ENCODE measurements around the gene INF2.

Gene INF2

DNA sequence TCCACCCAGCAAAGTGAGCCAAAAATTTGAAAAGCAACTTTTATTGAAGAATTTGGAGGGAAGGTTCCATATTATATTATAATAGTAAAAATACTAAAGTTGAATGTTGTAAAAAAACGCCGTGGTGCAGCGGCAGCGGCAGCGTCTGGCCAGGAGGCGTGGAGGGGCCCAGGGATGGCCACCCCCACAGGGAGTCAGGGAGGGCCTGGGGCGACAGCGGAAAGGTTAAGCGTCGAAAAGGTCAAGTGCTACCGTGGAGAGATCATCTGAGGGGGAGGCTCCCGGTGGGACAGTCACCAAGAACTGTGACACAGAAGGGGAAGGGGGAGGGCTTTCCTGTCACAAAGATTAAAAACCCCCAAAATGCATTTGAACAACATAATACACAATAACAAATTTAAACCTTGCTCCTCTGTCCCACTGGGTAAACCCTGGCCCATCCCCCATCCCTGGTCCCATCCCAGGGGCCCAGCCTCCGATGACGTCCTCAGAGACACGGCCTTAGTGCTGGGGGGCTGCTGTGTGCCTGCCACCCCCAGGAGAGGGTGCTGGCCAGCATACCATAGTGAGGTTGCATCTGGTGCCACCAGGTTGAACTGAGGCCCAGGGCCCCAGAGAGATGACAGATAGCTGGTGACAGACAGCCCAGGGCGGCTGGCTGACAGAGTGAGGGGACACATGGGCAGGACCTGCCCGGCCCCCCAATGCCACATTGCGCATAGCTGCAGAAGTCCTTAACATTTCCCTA, 80.1 kb downstream of the INF2 start:
- TF ChIP-seq, protein P1, sequence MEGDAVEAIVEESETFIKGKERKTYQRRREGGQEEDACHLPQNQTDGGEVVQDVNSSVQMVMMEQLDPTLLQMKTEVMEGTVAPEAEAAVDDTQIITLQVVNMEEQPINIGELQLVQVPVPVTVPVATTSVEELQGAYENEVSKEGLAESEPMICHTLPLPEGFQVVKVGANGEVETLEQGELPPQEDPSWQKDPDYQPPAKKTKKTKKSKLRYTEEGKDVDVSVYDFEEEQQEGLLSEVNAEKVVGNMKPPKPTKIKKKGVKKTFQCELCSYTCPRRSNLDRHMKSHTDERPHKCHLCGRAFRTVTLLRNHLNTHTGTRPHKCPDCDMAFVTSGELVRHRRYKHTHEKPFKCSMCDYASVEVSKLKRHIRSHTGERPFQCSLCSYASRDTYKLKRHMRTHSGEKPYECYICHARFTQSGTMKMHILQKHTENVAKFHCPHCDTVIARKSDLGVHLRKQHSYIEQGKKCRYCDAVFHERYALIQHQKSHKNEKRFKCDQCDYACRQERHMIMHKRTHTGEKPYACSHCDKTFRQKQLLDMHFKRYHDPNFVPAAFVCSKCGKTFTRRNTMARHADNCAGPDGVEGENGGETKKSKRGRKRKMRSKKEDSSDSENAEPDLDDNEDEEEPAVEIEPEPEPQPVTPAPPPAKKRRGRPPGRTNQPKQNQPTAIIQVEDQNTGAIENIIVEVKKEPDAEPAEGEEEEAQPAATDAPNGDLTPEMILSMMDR (conservative IDR thresholded peaks at IDR 0.05; ENCODE audit: low read depth, low read length) = no peak
- DNase-seq (ENCODE audit: low read depth) = no peak
- no peak overlapping the region for H3K4me3 ChIP-seq (ENCODE audit: low read length)

DNA sequence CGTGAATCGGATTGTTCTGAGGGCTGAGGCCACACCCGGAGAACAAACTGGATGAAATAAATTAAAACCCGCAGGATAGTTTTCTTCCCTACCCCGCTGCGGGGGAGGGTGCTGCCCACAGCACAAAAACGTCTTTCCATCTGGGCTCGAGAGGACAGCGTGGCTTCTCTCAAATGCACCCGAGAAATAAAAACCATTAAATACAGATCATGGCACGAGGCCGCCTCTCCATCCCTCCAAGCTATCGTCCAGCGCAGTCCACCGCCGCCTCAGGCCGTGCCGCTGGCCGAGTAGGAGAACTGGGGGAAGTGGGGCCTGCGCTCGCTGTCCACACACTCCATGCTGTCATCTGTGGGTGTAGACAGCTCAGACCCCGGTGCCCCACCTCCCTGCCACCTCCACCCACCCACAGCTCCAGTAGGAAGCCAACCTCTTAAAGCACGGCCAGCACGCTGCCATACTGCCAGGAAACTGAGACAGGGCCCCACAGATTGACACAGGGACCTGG, 80.7 kb downstream of the INF2 start:
- DNase-seq (ENCODE audit: low read depth) = no peak
- no peak overlapping the region for H3K4me3 ChIP-seq (ENCODE audit: low read length)
- TF ChIP-seq, protein P1 (conservative IDR thresholded peaks at IDR 0.05; ENCODE audit: low read depth, low read length) = no peak

DNA sequence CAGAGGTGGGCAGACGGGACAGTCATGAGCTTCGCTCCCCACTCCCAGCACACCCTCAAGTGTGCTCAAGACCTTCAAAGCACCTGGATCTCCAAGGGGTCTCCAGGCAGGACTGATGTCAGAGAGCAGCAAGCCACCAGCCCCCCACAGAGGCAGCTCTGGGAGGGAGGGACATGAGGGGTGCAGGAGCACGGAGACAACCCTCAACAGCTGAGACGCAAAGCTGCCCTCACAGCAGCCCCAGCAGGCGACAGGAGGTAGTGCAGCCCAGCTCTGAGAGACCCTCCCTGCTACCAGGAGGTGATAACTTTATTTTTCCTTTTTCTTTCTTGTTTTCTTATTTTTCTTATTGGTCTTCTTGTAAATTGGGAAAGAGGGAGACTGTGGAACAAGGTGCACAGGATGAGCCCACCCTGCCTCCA, 81.4 kb downstream of the INF2 start:
- H3K4me3 ChIP-seq (ENCODE audit: low read length) = no peak overlapping the region
- DNase-seq (ENCODE audit: low read depth) = no peak
- TF ChIP-seq, protein P1 (conservative IDR thresholded peaks at IDR 0.05; ENCODE audit: low read depth, low read length) = peak; percentile 59

DNA sequence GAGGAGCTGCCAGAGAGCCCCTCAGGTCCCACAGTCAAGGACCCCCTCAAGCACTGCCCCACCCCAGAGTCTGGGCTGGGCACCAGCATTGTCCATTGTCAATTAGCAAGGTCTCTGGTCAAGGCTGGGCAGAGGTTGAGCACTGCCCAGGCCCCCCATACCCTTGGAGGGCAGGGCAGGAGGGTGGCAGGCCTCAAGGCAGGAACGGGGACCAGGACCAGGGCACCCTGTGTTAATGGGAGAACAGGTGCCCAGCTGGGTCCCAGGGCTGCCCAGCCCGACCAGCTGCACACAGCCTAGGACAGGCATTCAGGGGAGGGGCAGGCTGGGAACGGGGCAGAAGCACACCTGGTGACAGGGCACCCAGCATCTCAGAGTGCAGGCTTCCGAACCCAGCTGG, 82.0 kb downstream of the INF2 start:
- H3K4me3 ChIP-seq (ENCODE audit: low read length) = no peak overlapping the region
- TF ChIP-seq, protein P1 (conservative IDR thresholded peaks at IDR 0.05; ENCODE audit: low read depth, low read length) = no peak
- DNase-seq (ENCODE audit: low read depth) = no peak

Measured in retinal pigment epithelial cell (primary cell).